Fibroblast of lung (primary cell): ENCODE measurements around the gene GTF3C1. TPM values are rescaled to one million over a fixed set of nuclear protein-coding genes. Genes with fewer than 3 reads are reported as not detected.

Experiments
- DNase-seq, 2 donors: peaks; one replicate each; pipeline versions ENCODE4 v3.0.0 to v3.0.0-alpha.2; 2010; ENCODE audit warnings: low read depth in 2 of 2
- H2AFZ ChIP-seq: 2 replicates; pipeline ENCODE4 v1.5.1; 2012; ENCODE audit warnings: low read length, control low read depth, inconsistent platforms
- H3K27ac ChIP-seq: 2 replicates; pipeline ENCODE4 v1.5.1; 2011; ENCODE audit warnings: low read length, control low read depth; ENCODE audit not compliant: insufficient read depth
- H3K27me3 ChIP-seq: 2 replicates; pipeline ENCODE4 v1.5.1; 2011; ENCODE audit warnings: mild to moderate bottlenecking, low read length; ENCODE audit not compliant: control insufficient read depth, insufficient read depth
- H3K36me3 ChIP-seq: 2 replicates; pipeline ENCODE4 v1.5.1; 2011; ENCODE audit warnings: low read length; ENCODE audit not compliant: control insufficient read depth, insufficient read depth
- H3K4me1 ChIP-seq: 2 replicates; pipeline ENCODE4 v1.5.1; 2011; ENCODE audit warnings: low read length; ENCODE audit not compliant: control insufficient read depth, insufficient read depth; ENCODE audit errors: extremely low read depth
- H3K4me2 ChIP-seq: 2 replicates; pipeline ENCODE4 v1.5.1; 2011; ENCODE audit warnings: low read length, control low read depth; ENCODE audit not compliant: insufficient read depth; ENCODE audit errors: extremely low read depth
- H3K4me3 ChIP-seq, 4 experiments: fragments of 200-600 bp in 1 of 4; sonication (generic) in 1 of 4; replicated peaks in 1 of 4; 2 replicates each; pipeline ENCODE4 v1.5.1; 2011 to 2016; ENCODE audit warnings: low read length in 4 of 4, low read depth in 3 of 4, mild to moderate bottlenecking in 3 of 4, control low read depth in 2 of 4, inconsistent platforms in 1 of 4, mixed read lengths in 1 of 4; ENCODE audit not compliant: insufficient read depth in 1 of 4; ENCODE audit errors: control extremely low read depth in 1 of 4
- H3K79me2 ChIP-seq: 2 replicates; pipeline ENCODE4 v1.5.1; 2012; ENCODE audit warnings: mild to moderate bottlenecking, low read length, inconsistent platforms; ENCODE audit not compliant: control insufficient read depth, insufficient read depth
- H3K9ac ChIP-seq: 2 replicates; pipeline ENCODE4 v1.5.1; 2011; ENCODE audit warnings: mild to moderate bottlenecking, low read length, control low read depth; ENCODE audit not compliant: insufficient read depth
- H3K9me3 ChIP-seq: 2 replicates; pipeline ENCODE4 v1.5.1; 2012; ENCODE audit warnings: low read depth, low read length; ENCODE audit not compliant: control insufficient read depth, insufficient read depth
- H4K20me1 ChIP-seq: 2 replicates; pipeline ENCODE4 v1.5.1; 2011; ENCODE audit warnings: low read length; ENCODE audit not compliant: control insufficient read depth, insufficient read depth; ENCODE audit errors: extremely low read depth
- CTCF ChIP-seq, 2 donors: IDR thresholded peaks in 1 of 2; conservative IDR thresholded peaks in 1 of 2; 1 replicate in 1 of 2; 2 replicates in 1 of 2; pipeline ENCODE4 v1.5.1; 2011 to 2012; ENCODE audit warnings: low read length in 2 of 2, control low read depth in 1 of 2, inconsistent platforms in 1 of 2, low read depth in 1 of 2, mild to moderate bottlenecking in 1 of 2
- EZH2 ChIP-seq: IDR thresholded peaks from 2 replicates; pipeline ENCODE4 v1.5.1; 2012; ENCODE audit warnings: low read length, control low read depth, mild to moderate bottlenecking; ENCODE audit errors: missing control alignments
- polyA plus RNA-seq, 2 donors: library from polyadenylated mRNA; depleted of rRNA in 1 of 2; stranded (reverse) in 1 of 2; unstranded in 1 of 2; fragments of >200 nt; gene quantifications; 2 replicates each; pipeline ENCODE4 v1.2.1, GENCODE V29; 2011 to 2012; ENCODE audit warnings: missing spikeins in 1 of 2
- total RNA-seq: library from RNA; depleted of rRNA; stranded (reverse); fragments of >200 nt; gene quantifications from 2 replicates; pipeline ENCODE4 v1.2.1, GENCODE V29; 2014

GTF3C1 gene
- total and polyA plus RNA-seq, 2 donors (not counting 1 experiment from before 2014, with no cell fraction given) = 20.1 to 75.3 TPM

DNA sequence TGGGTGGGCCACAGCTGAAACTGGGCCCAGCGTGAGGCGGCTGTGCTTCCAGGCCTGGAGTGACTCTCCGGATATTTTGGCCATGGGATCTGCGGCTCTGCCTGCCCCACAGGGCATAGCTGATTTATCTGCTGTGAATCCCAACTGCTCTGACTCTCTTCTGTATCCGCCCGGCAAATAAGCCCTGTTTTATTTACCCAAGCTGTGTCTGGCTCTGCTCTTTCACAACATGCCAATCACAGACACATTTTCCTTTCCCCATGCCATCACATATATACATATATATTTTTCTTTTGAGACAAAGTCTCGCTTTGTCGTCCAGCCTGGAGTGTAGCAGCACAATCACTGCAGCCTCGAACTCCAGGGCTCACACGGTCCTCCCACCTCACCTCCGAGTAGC lies 33.3 kb downstream of the GTF3C1 start:
- Histone ChIP-seq H3K79me2 (no peaks in the 10 kb centered on the region), H4K20me1 (no peaks in the 10 kb centered on the region), H3K9me3 (no peaks in the 10 kb centered on the region), H3K4me2 (no peak overlapping the region), H3K4me1 (no peaks in the 10 kb centered on the region), H3K36me3 (peaks cover 12% of the 10 kb centered on the region), H3K27me3 (no peaks in the 10 kb centered on the region), H3K9ac (no peak overlapping the region), H3K27ac (no peak overlapping the region), H3K4me3 (no peak overlapping the region), H2AFZ (no peak overlapping the region)
- no peak for DNase-seq
- no peak for TF ChIP-seq CTCF (conservative IDR thresholded peaks at IDR 0.05 in 1 of 2, IDR thresholded peaks at IDR 0.05 in 1 of 2; ENCODE audit: low read depth in 1 of 2, low read length in 2 of 2)

GRCh38 chr16:27515874-27516353 lies 33.8 kb downstream of the GTF3C1 start:
- no peaks in the 10 kb centered on the region for H3K9me3 ChIP-seq
- H4K20me1 ChIP-seq = no peaks in the 10 kb centered on the region
- H3K79me2 ChIP-seq = no peaks in the 10 kb centered on the region
- H3K27me3 ChIP-seq = no peaks in the 10 kb centered on the region
- DNase-seq = no peak
- peaks cover 12% of the 10 kb centered on the region for H3K36me3 ChIP-seq
- H3K27ac ChIP-seq = no peak overlapping the region
- H3K4me3 ChIP-seq = no peak overlapping the region
- TF ChIP-seq EZH2 (no peak), CTCF (conservative IDR thresholded peaks at IDR 0.05 in 1 of 2, IDR thresholded peaks at IDR 0.05 in 1 of 2; ENCODE audit: low read depth in 1 of 2, low read length in 2 of 2) (peak; percentile 43 to 68)
- no peak overlapping the region for H2AFZ ChIP-seq
- no peak overlapping the region for H3K9ac ChIP-seq
- H3K4me1 ChIP-seq = no peaks in the 10 kb centered on the region
- H3K4me2 ChIP-seq = no peak overlapping the region

DNA sequence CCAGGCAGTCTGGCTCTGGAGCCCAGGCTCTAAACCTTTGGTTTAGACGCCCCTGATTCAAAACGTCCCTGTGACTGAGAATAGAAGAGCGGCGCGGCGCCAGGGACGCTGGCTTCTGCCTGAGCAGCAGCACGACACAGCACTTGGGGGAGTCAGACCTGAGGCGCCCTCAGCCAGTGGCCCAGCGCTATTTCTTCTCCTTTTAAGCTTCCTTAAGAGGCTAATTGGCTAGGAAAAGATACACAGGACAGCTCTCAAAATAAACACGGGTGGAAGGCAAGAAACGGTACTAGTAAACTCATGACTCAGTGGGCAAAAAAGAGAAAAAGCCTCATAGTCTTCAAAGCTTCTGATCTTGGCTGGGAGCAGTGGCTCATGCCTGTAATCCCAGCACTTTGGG lies 34.9 kb downstream of the GTF3C1 start:
- Histone ChIP-seq H3K79me2 (no peaks in the 10 kb centered on the region), H3K4me1 (no peaks in the 10 kb centered on the region), H3K9ac (no peak overlapping the region), H3K9me3 (no peaks in the 10 kb centered on the region), H3K36me3 (peaks cover 15% of the 10 kb centered on the region), H4K20me1 (no peaks in the 10 kb centered on the region), H3K4me3 (no peak overlapping the region), H3K27me3 (no peaks in the 10 kb centered on the region), H3K4me2 (no peak overlapping the region), H3K27ac (no peak overlapping the region), H2AFZ (no peak overlapping the region)
- TF ChIP-seq CTCF (conservative IDR thresholded peaks at IDR 0.05 in 1 of 2, IDR thresholded peaks at IDR 0.05 in 1 of 2; ENCODE audit: low read depth in 1 of 2, low read length in 2 of 2) (no peak), EZH2 (no peak)
- peak in 1 of 2 donors; percentile 34 for DNase-seq
